ENCODE results near the gene SPATA21.
"Not testable (repeated sequence)": the region's sequence is repeated elsewhere in the genome, so short reads cannot be mapped to it uniquely, and the experiment has no call there.

SPATA21 gene

GRCh38 chr1:16436946-16437474, at the start of gene SPATA21:
Gene SPATA21 (minus strand): TSS chr1:16437424. CDS start chr1:16431371, 6,053 bp downstream.
- no peak for DNase-seq

GRCh38 chr1:16487011-16487410, 49.8 kb upstream of the SPATA21 start:
- DNase-seq: not testable (repeated sequence)

- not testable (repeated sequence) for DNase-seq
Measured at GRCh38 chr1:16486316-16486715, 49.1 kb upstream of the SPATA21 start.

GRCh38 chr1:16484931-16485330, 47.7 kb upstream of the SPATA21 start:
- DNase-seq: no peak

GRCh38 chr1:16484501-16484835, 47.2 kb upstream of the SPATA21 start:
- DNase-seq: no peak

- not testable (repeated sequence) for DNase-seq
Measured at GRCh38 chr1:16483639-16484500, 46.6 kb upstream of the SPATA21 start.

- DNase-seq: not testable (repeated sequence)
Measured at GRCh38 chr1:16483146-16483545, 45.9 kb upstream of the SPATA21 start.

GRCh38 chr1:16478091-16478490, 40.9 kb upstream of the SPATA21 start:
- no peak for DNase-seq

- not testable (repeated sequence) for DNase-seq
Measured at GRCh38 chr1:16475771-16476770, 38.8 kb upstream of the SPATA21 start.

GRCh38 chr1:16474891-16475290, 37.7 kb upstream of the SPATA21 start:
- not testable (repeated sequence) for DNase-seq

GRCh38 chr1:16474166-16474800, 37.1 kb upstream of the SPATA21 start:
- no peak for DNase-seq

GRCh38 chr1:16468558-16468957, 31.3 kb upstream of the SPATA21 start:
- DNase-seq: no peak

- no peak for DNase-seq
Measured at GRCh38 chr1:16464917-16465625, 27.8 kb upstream of the SPATA21 start.

GRCh38 chr1:16462773-16463330, 25.6 kb upstream of the SPATA21 start:
- no peak for DNase-seq

- DNase-seq: no peak
Measured at GRCh38 chr1:16461681-16462080, 24.5 kb upstream of the SPATA21 start.

- DNase-seq: no peak
Measured at GRCh38 chr1:16459352-16459925, 22.2 kb upstream of the SPATA21 start.

GRCh38 chr1:16458831-16459230, 21.6 kb upstream of the SPATA21 start:
- no peak for DNase-seq

- DNase-seq: not testable (repeated sequence)
Measured at GRCh38 chr1:16456151-16456550, 18.9 kb upstream of the SPATA21 start.

- DNase-seq: not testable (repeated sequence)
Measured at GRCh38 chr1:16454909-16455308, 17.7 kb upstream of the SPATA21 start.

- DNase-seq: no peak
Measured at GRCh38 chr1:16451841-16452528, 14.8 kb upstream of the SPATA21 start.
